HEK293 (cell line): ENCODE results near the gene COX19.

Experiments
- GLI4 ChIP-seq: fragments of 450-650 bp; formaldehyde crosslinking; IDR thresholded peaks from 2 replicates; pipeline ENCODE4 v1.5.1; 2016; ENCODE audit warnings: missing biosample characterization, missing genetic modification characterization
- RBAK ChIP-seq: fragments of 450-650 bp; formaldehyde crosslinking; IDR thresholded peaks from 2 replicates; pipeline ENCODE4 v1.5.1; 2016; ENCODE audit warnings: missing biosample characterization, missing genetic modification characterization
- TCF7L2 ChIP-seq: IDR thresholded peaks from 2 replicates; pipeline ENCODE4 v1.6.1; 2011; ENCODE audit warnings: low read depth, mild to moderate bottlenecking, inconsistent platforms, low read length, moderate library complexity, borderline replicate concordance
- TF ChIP-seq, protein P1 (sequence below): fragments of 450-650 bp; formaldehyde crosslinking; conservative IDR thresholded peaks from 2 replicates; pipeline ENCODE4 v1.5.1; 2016; ENCODE audit warnings: low read depth, missing biosample characterization, missing genetic modification characterization
- TF ChIP-seq, protein P2 (sequence below): fragments of 450-650 bp; formaldehyde crosslinking; IDR thresholded peaks from 2 replicates; pipeline ENCODE4 v1.5.1; 2016; ENCODE audit warnings: missing biosample characterization, missing genetic modification characterization
- TF ChIP-seq, protein P3 (sequence below): fragments of 450-650 bp; formaldehyde crosslinking; IDR thresholded peaks from 2 replicates; pipeline ENCODE4 v1.5.1; 2016; ENCODE audit warnings: missing biosample characterization, missing genetic modification characterization

DNA sequence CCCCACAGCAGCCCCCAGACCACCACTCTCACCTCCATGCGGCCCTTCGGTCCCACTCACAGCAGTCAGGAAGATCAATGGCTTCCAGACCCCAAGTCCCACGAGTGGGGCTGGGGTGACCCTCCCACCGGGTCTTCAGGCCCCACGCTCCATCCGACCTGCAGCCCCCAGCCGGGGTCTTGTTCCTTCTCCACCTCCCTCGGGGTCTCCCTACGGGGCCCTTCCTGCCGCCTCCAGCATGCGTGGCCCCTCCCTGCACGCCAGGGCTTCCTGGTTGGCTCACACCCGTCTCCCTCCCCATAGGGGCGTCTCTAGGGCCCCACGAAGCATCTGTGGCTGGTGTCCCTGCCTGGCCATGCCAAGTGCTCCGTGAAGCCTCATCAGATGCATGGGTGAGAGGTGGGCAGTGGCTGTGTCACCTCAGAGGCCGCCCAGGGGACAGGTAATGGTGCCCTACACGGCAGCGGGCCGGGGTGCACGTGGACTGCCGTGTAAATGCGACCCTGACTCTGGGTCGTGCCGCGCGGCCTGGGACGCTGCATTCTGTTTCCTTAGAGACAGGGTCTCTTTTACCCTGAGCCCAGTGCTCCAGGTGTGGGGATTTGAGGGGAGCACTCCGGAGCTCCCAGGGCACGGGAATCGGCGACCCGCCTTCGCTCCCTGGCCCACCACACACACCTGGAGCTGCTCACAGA, 40.7 kb downstream of the COX19 start:
- TF ChIP-seq, protein P1, sequence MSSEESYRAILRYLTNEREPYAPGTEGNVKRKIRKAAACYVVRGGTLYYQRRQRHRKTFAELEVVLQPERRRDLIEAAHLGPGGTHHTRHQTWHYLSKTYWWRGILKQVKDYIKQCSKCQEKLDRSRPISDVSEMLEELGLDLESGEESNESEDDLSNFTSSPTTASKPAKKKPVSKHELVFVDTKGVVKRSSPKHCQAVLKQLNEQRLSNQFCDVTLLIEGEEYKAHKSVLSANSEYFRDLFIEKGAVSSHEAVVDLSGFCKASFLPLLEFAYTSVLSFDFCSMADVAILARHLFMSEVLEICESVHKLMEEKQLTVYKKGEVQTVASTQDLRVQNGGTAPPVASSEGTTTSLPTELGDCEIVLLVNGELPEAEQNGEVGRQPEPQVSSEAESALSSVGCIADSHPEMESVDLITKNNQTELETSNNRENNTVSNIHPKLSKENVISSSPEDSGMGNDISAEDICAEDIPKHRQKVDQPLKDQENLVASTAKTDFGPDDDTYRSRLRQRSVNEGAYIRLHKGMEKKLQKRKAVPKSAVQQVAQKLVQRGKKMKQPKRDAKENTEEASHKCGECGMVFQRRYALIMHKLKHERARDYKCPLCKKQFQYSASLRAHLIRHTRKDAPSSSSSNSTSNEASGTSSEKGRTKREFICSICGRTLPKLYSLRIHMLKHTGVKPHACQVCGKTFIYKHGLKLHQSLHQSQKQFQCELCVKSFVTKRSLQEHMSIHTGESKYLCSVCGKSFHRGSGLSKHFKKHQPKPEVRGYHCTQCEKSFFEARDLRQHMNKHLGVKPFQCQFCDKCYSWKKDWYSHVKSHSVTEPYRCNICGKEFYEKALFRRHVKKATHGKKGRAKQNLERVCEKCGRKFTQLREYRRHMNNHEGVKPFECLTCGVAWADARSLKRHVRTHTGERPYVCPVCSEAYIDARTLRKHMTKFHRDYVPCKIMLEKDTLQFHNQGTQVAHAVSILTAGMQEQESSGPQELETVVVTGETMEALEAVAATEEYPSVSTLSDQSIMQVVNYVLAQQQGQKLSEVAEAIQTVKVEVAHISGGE (tag by site-specific recombination), result no peak
- TF ChIP-seq, protein P2, sequence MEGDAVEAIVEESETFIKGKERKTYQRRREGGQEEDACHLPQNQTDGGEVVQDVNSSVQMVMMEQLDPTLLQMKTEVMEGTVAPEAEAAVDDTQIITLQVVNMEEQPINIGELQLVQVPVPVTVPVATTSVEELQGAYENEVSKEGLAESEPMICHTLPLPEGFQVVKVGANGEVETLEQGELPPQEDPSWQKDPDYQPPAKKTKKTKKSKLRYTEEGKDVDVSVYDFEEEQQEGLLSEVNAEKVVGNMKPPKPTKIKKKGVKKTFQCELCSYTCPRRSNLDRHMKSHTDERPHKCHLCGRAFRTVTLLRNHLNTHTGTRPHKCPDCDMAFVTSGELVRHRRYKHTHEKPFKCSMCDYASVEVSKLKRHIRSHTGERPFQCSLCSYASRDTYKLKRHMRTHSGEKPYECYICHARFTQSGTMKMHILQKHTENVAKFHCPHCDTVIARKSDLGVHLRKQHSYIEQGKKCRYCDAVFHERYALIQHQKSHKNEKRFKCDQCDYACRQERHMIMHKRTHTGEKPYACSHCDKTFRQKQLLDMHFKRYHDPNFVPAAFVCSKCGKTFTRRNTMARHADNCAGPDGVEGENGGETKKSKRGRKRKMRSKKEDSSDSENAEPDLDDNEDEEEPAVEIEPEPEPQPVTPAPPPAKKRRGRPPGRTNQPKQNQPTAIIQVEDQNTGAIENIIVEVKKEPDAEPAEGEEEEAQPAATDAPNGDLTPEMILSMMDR (tag by site-specific recombination), result no peak
- TF ChIP-seq, protein P3, sequence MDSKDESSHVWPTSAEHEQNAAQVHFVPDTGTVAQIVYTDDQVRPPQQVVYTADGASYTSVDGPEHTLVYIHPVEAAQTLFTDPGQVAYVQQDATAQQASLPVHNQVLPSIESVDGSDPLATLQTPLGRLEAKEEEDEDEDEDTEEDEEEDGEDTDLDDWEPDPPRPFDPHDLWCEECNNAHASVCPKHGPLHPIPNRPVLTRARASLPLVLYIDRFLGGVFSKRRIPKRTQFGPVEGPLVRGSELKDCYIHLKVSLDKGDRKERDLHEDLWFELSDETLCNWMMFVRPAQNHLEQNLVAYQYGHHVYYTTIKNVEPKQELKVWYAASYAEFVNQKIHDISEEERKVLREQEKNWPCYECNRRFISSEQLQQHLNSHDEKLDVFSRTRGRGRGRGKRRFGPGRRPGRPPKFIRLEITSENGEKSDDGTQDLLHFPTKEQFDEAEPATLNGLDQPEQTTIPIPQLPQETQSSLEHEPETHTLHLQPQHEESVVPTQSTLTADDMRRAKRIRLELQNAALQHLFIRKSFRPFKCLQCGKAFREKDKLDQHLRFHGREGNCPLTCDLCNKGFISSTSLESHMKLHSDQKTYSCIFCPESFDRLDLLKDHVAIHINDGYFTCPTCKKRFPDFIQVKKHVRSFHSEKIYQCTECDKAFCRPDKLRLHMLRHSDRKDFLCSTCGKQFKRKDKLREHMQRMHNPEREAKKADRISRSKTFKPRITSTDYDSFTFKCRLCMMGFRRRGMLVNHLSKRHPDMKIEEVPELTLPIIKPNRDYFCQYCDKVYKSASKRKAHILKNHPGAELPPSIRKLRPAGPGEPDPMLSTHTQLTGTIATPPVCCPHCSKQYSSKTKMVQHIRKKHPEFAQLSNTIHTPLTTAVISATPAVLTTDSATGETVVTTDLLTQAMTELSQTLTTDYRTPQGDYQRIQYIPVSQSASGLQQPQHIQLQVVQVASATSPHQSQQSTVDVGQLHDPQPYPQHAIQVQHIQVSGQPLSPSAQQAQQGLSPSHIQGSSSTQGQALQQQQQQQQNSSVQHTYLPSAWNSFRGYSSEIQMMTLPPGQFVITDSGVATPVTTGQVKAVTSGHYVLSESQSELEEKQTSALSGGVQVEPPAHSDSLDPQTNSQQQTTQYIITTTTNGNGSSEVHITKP (tag by site-specific recombination), result no peak
- TF ChIP-seq RBAK (tag by site-specific recombination) (no peak), TCF7L2 (no peak), GLI4 (tag by site-specific recombination) (no peak)
